Stomach (tissue), 9 donors: ENCODE results near the gene CDIPT. TPM values are rescaled to one million over a fixed set of nuclear protein-coding genes. Genes with fewer than 3 reads are reported as not detected.

Source experiments
- DNase-seq, 2 donors: peaks; one replicate each; pipeline versions ENCODE4 v3.0.0 to v3.0.0-alpha.2; 2013 to 2019
- H3K27ac ChIP-seq, 5 donors: fragments of 200-600 bp in 4 of 5; sonication (generic) in 4 of 5; one replicate each; pipeline ENCODE4 v1.5.1; 2013 to 2019; ENCODE audit warnings: mild to moderate bottlenecking in 1 of 5, moderate library complexity in 1 of 5
- H3K27me3 ChIP-seq, 3 donors: fragments of 200-600 bp; sonication (generic); one replicate each; pipeline ENCODE4 v1.5.1; 2017 to 2019; ENCODE audit warnings: mixed run types in 1 of 3
- H3K36me3 ChIP-seq, 4 donors: fragments of 200-600 bp; sonication (generic); 1 replicate in 3 of 4; 2 replicates in 1 of 4; pipeline ENCODE4 v1.5.1; 2016 to 2019
- H3K4me1 ChIP-seq, 4 donors: fragments of 200-600 bp; sonication (generic); one replicate each; pipeline ENCODE4 v1.5.1; 2016 to 2019
- H3K4me3 ChIP-seq, 4 donors: fragments of 200-600 bp; sonication (generic) in 3 of 4; one replicate each; pipeline ENCODE4 v1.5.1; 2016 to 2019; ENCODE audit warnings: mild to moderate bottlenecking in 1 of 4
- H3K9me3 ChIP-seq, 4 donors: fragments of 200-600 bp; sonication (generic); one replicate each; pipeline ENCODE4 v1.5.1; 2016 to 2019
- CTCF ChIP-seq, 7 experiments: fragments of 450-650 bp in 4 of 7; fragments of 200-600 bp in 3 of 7; sonication (generic) in 3 of 7; IDR thresholded peaks; one replicate each; pipeline ENCODE4 v1.5.1; 2016 to 2019; ENCODE audit warnings: antibody characterized with exemption in 7 of 7, control low read depth in 2 of 7, mild to moderate bottlenecking in 1 of 7
- EP300 ChIP-seq: sonication (generic); formaldehyde crosslinking; IDR thresholded peaks from one replicate; pipeline ENCODE4 v1.6.1; 2017; ENCODE audit warnings: antibody characterized with exemption
- POLR2A ChIP-seq, 4 donors: fragments of 450-650 bp; IDR thresholded peaks; one replicate each; pipeline ENCODE4 v1.6.1; 2016; ENCODE audit warnings: antibody characterized with exemption in 4 of 4, control low read depth in 2 of 4, mild to moderate bottlenecking in 1 of 4, moderate library complexity in 1 of 4
- POLR2AphosphoS5 ChIP-seq, 3 donors: sonication (generic); formaldehyde crosslinking; IDR thresholded peaks; one replicate each; pipeline ENCODE4 v1.6.1; 2016; ENCODE audit warnings: antibody characterized with exemption in 3 of 3
- WGBS, 5 donors: extraction: QIAGEN DNeasy Blood & Tissue Kit in 3 of 5; methylation state at CpG; one replicate each; pipeline versions ENCODE4 v1.1.5 to v1.1.7; 2013 to 2018; 5-methylcytosine and 5-hydroxymethylcytosine counted together
- intact Hi-C: fragments of 100-400 bp; cut with DNase I; formaldehyde crosslinking; loops from one replicate; pipeline ENCODE4 v1.15.1; 2023; ENCODE audit warnings: low total_unique reads
- polyA plus RNA-seq, 3 donors: library from polyadenylated mRNA; stranded (reverse); fragments of 200-250 nt; gene quantifications; one replicate each; pipeline ENCODE4 v1.2.3, GENCODE V29; 2013
- total RNA-seq, 5 donors: library from RNA; depleted of rRNA; stranded (reverse); fragments of >200 nt; gene quantifications; one replicate each; pipeline versions ENCODE4 v1.1.0 to v1.2.3, GENCODE V29; 2014 to 2016
- donor health status: healthy with polysubstance abuse.
- donor health status: Bipolar disorder and iron deficiency.
- donor health status: healthy.

CDIPT gene
- total and polyA plus RNA-seq, 8 donors = 2.3 to 91.5 (median 54.2) TPM

GRCh38 chr16:29816694-29817441, 46.2 kb downstream of the CDIPT start:
- peaks cover 50 to 86% (median 83%) of the 10 kb centered on the region in 4 donors for H3K4me1 ChIP-seq
- peaks cover 0 to 18% (median 0%) of the 10 kb centered on the region in 3 donors for H3K27me3 ChIP-seq
- H3K9me3 ChIP-seq = no peaks in the 10 kb centered on the region
- intact Hi-C loops = no loop called here
- DNase-seq = peak; percentile 65 to 81
- peak in 1 of 3 donors; percentile 23 for TF ChIP-seq POLR2AphosphoS5 (IDR thresholded peaks at IDR 0.05)
- no peak for TF ChIP-seq EP300
- 2 to 5% (median 3%) methylated on average over 29 to 37 of the region's 37 CpGs for WGBS, 5 donors
- peak overlapping the region; percentile 64 to 87 (median 71) for H3K4me3 ChIP-seq
- H3K27ac ChIP-seq = peak overlapping the region; percentile 94 to 98 (median 96)
- peaks cover 0 to 21% (median 16%) of the 10 kb centered on the region in 4 donors for H3K36me3 ChIP-seq

- intact Hi-C loops = no loop called here
- Histone ChIP-seq H3K4me1 (peaks cover 47 to 85% (median 83%) of the 10 kb centered on the region in 4 donors), H3K9me3 (no peaks in the 10 kb centered on the region), H3K4me3 (peak within 1 kb of the TSS; percentile 64 to 87 (median 71)), H3K36me3 (peaks cover 0 to 21% (median 16%) of the 10 kb centered on the region in 4 donors), H3K27me3 (peaks cover 0 to 22% (median 0%) of the 10 kb centered on the region in 3 donors), H3K27ac (peak within 1 kb of the TSS; percentile 94 to 98 (median 96))
- TF ChIP-seq EP300 (no peak), POLR2A (IDR thresholded peaks at IDR 0.05) (peak in 2 of 4 donors; percentile 13 to 55), CTCF (IDR thresholded peaks at IDR 0.05) (peak in 5 of 7 experiments; percentile 81 to 93 (median 87)), POLR2AphosphoS5 (IDR thresholded peaks at IDR 0.05) (peak; percentile 78 to 97 (median 88))
- peak; percentile 98 to 100 for DNase-seq
- WGBS, 5 donors = 0 to 1% (median 0%) methylated on average over 52 to 70 of the region's 70 CpGs
Observed at GRCh38 chr16:29815793-29816693, 47.0 kb downstream of the CDIPT start, which contains the start of gene PAGR1. Gene PAGR1, plus strand, starts transcription at chr16:29816152. Its CDS starts 374 bp downstream, at chr16:29816526.

GRCh38 chr16:29815032-29815721, 47.8 kb downstream of the CDIPT start:
- DNase-seq = peak in 1 of 2 donors; percentile 49
- H3K27me3 ChIP-seq = peaks cover 0 to 22% (median 0%) of the 10 kb centered on the region in 3 donors
- H3K9me3 ChIP-seq = no peaks in the 10 kb centered on the region
- peaks cover 55 to 90% (median 88%) of the 10 kb centered on the region in 4 donors for H3K4me1 ChIP-seq
- peak overlapping the region; percentile 64 to 87 (median 71) for H3K4me3 ChIP-seq
- 4 to 7% (median 6%) methylated on average over 37 to 39 of the region's 39 CpGs for WGBS, 5 donors
- intact Hi-C loops = no loop called here
- peaks cover 0 to 23% (median 19%) of the 10 kb centered on the region in 4 donors for H3K36me3 ChIP-seq
- peak overlapping the region; percentile 12 to 98 (median 96) for H3K27ac ChIP-seq
- TF ChIP-seq POLR2A (IDR thresholded peaks at IDR 0.05) = no peak
- no peak for TF ChIP-seq EP300
- no peak for TF ChIP-seq CTCF (IDR thresholded peaks at IDR 0.05)
- no peak for TF ChIP-seq POLR2AphosphoS5 (IDR thresholded peaks at IDR 0.05)

GRCh38 chr16:29814592-29814991, 48.4 kb downstream of the CDIPT start:
- H3K27me3 ChIP-seq = peaks cover 0 to 22% (median 0%) of the 10 kb centered on the region in 3 donors
- peaks cover 3 to 27% (median 24%) of the 10 kb centered on the region in 4 donors for H3K36me3 ChIP-seq
- peaks cover 55 to 90% (median 88%) of the 10 kb centered on the region in 4 donors for H3K4me1 ChIP-seq
- H3K9me3 ChIP-seq = no peaks in the 10 kb centered on the region
- TF ChIP-seq POLR2A (IDR thresholded peaks at IDR 0.05) (no peak), CTCF (IDR thresholded peaks at IDR 0.05) (no peak), POLR2AphosphoS5 (IDR thresholded peaks at IDR 0.05) (no peak), EP300 (no peak)
- WGBS, 5 donors = 80 to 93% (median 88%) methylated on average over 5 of the region's 5 CpGs
- H3K27ac ChIP-seq = peak overlapping the region in 4 of 5 donors; percentile 94 to 98 (median 96)
- intact Hi-C loops = no loop called here
- no peak for DNase-seq
- peak overlapping the region in 1 of 4 donors; percentile 87 for H3K4me3 ChIP-seq
